Stimulated activated CD4-positive, alpha-beta T cell treated with anti-CD3 and anti-CD28 coated beads, Interleukin-15, amount 100 ng/mL, for 1 hour (primary cell): ENCODE results near the gene DLGAP4.
"Not testable (repeated sequence)": the region's sequence is repeated elsewhere in the genome, so short reads cannot be mapped to it uniquely, and the experiment has no call there.

Experiments
- DNase-seq, 2 donors: peaks; one replicate each; pipeline ENCODE4 v3.0.0-alpha.2; 2020; ENCODE audit warnings: low read depth in 1 of 2, low spot score in 1 of 2

Gene DLGAP4

GRCh38 chr20:36467076-36467999 is 161.2 kb downstream of the DLGAP4 start:
- DNase-seq: no peak

- DNase-seq: no peak
These were observed 162.2 kb downstream of the DLGAP4 start for GRCh38 chr20:36468149-36469000.

DNA sequence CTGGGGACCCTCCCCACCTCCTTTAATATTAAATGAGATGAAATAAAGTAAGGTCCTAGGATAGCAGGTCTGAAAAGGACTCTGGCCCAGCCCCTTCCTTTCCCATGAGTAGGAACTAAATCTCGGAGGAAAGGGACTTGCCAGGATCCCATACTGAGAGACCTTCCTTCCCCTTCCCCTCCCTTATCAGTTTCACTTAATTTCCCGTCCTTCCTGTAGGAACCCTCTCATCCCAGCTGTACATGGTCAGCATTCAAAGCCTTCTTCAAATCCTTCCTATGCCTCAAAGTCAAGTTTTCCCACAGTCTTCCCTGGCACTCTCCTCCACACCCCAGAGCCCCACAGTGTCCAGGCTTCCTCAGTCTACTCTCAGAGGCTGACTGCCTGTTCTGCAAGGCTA is 163.8 kb downstream of the DLGAP4 start:
- no peak for DNase-seq

- no peak for DNase-seq
These were observed 165.9 kb downstream of the DLGAP4 start for GRCh38 chr20:36471885-36472636.

GRCh38 chr20:36472637-36473090 is 166.5 kb downstream of the DLGAP4 start:
- no peak for DNase-seq

DNA sequence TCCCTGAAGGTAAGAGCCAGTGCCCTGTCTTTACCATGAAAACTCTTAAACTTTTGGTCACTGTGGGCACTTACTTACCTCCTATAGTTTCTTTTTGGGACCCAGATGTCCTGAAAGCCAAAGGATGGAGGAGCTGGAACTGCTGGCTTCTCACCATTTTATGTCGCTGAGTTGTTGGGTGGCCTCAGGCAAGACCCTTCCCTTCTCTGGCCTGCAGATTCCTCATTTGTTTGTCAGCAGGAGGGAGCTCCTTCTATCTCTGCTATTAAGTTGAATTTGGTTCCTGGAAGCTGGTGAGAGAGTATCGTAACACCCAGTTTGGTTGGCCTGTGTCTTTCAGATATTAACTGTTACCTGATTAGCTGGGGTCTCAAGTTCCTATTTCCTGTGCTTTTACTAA is 167.0 kb downstream of the DLGAP4 start:
- DNase-seq: no peak

DNA sequence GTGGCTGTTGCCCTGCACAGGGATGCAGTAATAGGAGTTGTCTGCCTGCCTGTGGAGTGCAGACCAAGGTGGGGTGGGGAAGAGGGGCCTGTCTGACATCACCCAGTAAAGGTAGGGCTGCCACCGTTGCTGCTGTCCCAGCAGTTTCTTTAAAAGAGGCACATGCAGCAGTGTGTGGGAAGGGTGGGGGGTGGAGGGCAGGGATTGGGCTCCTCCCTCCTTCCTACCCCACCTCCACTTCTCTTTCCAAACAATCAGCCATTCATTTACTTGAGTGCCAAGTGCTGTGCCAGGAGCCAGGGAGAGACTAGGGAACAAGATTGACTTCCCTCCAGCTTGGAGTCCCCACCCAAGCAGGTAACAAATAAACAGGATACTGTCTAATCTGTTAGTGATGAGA is 168.4 kb downstream of the DLGAP4 start:
- DNase-seq: no peak

- DNase-seq: not testable (repeated sequence)
These were observed 168.9 kb downstream of the DLGAP4 start for GRCh38 chr20:36475054-36475453.

- no peak for DNase-seq
These were observed 171.3 kb downstream of the DLGAP4 start for GRCh38 chr20:36477475-36477874.

GRCh38 chr20:36478137-36478905 is 172.2 kb downstream of the DLGAP4 start:
- no peak for DNase-seq

GRCh38 chr20:36479938-36480337 is 173.8 kb downstream of the DLGAP4 start:
- no peak for DNase-seq

DNA sequence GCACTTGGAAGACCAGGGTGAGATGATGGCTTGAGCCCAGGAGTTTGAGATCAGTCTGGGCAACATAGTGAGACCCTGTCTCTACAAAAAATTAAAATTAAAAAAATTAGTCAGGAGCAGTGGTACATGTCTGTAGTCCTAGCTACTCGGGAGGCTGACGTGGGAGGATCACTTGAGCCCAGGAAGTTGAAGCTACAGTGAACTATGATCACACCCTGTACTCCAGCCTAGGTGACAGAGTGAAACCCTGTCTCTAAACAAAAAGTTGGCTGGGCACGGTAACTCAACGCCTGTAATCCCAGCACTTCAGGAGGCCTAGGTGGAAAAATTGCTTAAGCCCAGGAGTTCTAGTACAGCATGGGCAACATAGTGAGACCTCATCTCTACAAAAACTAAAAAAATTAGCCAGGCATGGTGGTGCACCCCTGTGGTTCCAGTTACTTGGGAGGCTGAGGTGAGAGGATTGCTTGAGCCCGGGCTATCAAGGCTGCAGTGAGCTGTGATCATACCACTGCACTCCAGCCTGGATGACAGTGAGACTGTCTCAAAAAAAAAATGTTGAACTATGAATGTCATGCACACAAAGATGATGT is 174.4 kb downstream of the DLGAP4 start:
- DNase-seq: no peak

- DNase-seq: no peak
These were observed 175.4 kb downstream of the DLGAP4 start for GRCh38 chr20:36481380-36482043.

- DNase-seq: no peak
These were observed 175.9 kb downstream of the DLGAP4 start for GRCh38 chr20:36482044-36482473.

GRCh38 chr20:36483209-36483918 is 177.2 kb downstream of the DLGAP4 start:
- DNase-seq: no peak

DNA sequence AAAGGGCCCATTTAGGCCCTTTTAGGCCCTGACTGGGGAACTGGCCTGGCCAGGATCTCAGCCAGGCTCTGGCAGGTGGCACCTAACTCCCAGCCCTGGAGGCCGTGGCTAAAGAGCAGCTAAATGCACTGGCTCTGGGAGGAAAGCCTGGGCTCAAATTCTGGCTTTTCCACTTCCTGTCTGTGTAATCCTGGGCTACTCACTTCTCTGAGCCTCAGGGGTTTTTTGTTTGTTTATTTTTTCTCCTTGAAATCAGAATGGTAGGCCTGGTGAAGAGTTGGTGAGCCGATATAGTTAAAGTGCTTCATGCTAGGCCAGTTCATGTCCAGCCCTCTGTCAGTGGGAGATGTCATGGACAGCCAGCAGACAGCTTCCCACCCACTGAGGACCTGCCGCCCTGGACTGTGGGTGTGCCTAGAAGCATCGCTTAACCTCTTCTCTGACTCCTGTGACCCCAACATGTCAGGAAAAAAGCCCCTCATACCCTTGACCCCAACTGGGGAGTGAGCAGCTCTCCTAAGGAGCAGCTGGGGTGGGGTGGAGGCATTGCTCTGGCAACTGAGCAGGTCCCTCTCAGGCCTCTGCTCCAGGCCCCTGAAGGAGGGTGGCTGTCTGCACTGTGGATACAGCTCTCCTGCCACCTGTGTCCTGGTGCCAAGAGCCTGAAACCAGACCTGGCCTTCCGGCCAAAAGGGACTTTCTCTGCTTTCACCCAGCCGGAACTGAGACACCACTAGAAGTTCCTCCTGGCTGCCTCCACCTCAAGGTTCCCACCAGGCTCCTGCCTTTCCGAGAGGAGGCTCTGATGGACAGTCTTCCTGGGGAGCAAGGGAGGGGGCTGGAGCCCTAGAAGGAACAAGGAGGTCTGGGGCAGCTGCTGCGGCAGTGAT is 178.0 kb downstream of the DLGAP4 start:
- no peak for DNase-seq

DNA sequence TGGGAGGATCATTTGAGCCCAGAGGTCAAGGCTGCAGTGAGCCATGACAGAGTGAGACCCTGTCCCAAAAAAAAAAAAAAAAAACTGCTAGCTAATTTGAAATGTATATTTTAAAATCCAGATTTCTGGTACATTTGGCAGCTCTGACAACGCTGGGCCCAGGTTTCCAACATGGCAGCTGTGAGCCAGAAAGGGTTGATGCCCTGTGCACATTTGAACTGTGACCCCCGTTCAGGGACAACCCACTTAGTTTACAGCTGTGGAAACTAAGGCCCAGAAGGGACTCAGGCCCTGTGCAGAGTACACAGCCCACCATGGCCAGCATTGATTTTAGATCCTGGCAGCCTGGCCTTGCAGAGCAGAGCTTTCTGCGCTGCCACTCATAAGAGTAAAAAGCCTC is 179.1 kb downstream of the DLGAP4 start:
- DNase-seq: no peak

DNA sequence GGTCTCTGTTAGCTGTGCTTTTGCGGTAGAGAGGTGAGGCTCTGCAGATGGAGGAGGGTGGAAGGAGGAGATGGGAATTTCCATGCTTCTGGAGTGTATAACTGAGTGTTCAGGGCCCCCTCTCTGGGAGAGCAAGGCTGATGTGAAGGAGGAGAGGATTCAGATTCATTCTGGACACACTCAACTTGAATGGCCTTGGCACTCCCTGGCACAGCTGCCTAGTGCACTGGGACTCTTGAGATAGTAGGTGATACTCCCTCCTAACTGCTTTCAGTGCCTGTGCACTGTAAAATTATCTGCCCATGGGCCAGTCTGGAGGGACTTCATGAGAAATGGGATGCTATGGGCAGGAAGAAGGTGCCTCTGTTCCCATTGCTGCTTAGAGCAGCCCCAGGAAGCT is 180.9 kb downstream of the DLGAP4 start:
- DNase-seq: no peak
